Stimulated activated CD4-positive, alpha-beta T cell treated with anti-CD3 and anti-CD28 coated beads, Interleukin-1b, Interleukin-23, amount 100 ng/mL, for 4 hours (primary cell): ENCODE measurements around the gene GLRX.

Experiments
- DNase-seq, 2 donors: peaks; one replicate each; pipeline ENCODE4 v3.0.0-alpha.2; 2020; ENCODE audit warnings: low read depth in 2 of 2

The GLRX gene

GRCh38 chr5:95780597-95780996, 41.9 kb downstream of the GLRX start:
- DNase-seq: no peak

- no peak for DNase-seq
Observed at GRCh38 chr5:95779611-95780010, 42.9 kb downstream of the GLRX start.

GRCh38 chr5:95778713-95779436, 43.7 kb downstream of the GLRX start:
- no peak for DNase-seq

- no peak for DNase-seq
Observed at GRCh38 chr5:95777441-95777840, 45.1 kb downstream of the GLRX start.

- no peak for DNase-seq
Observed at GRCh38 chr5:95773335-95774059, 49.0 kb downstream of the GLRX start.

- no peak for DNase-seq
Observed at GRCh38 chr5:95771892-95772291, 50.6 kb downstream of the GLRX start.

- DNase-seq: no peak
Observed at GRCh38 chr5:95770830-95771708, 51.5 kb downstream of the GLRX start.

- no peak for DNase-seq
Observed at GRCh38 chr5:95768731-95769130, 53.8 kb downstream of the GLRX start.

- DNase-seq: no peak
Observed at GRCh38 chr5:95763941-95764340, 58.6 kb downstream of the GLRX start.
